Measurements from ENCODE around the gene NR1H2.
A peak's percentile ranks its signal among the peaks of the same experiment; 100 is the strongest.
"Not testable (repeated sequence)": the region's sequence is repeated elsewhere in the genome, so short reads cannot be mapped to it uniquely, and the experiment has no call there.

Gene NR1H2

DNA sequence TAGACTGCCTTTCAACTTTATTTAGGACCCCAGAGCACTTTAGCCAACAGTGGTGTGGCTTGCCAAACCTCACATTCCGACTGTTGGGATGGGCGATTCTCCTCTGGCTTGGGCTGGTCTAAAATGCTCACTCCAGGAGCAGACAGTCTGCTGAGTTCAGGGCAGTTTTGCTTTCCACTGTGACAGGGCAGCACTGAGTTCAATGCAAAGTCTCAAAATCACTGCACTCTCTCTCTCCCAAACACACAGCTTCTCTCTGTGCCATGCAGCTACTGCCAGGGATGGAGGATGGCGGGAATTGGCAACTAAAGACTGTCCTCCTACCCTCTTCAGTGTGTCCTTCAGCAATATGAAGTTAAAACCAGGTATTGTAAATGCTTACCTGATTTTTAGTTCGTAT, 24.0 kb upstream of the NR1H2 start:
- Histone ChIP-seq H3K27me3 (ENCODE audit: insufficient read depth, poor library complexity, severe bottlenecking) (no peaks in the 10 kb centered on the region), H3K27ac (replicated peaks) (no peak overlapping the region), H3K4me3 (replicated peaks; ENCODE audit: insufficient read depth, low read length) (no peak overlapping the region)
- DNase-seq (ENCODE audit: low read depth in 1 of 2, low spot score in 1 of 2) = no peak
- no peak for TF ChIP-seq SPI1 (IDR thresholded peaks at IDR 0.05; ENCODE audit: borderline replicate concordance, low read depth)
- TF ChIP-seq, protein P1, sequence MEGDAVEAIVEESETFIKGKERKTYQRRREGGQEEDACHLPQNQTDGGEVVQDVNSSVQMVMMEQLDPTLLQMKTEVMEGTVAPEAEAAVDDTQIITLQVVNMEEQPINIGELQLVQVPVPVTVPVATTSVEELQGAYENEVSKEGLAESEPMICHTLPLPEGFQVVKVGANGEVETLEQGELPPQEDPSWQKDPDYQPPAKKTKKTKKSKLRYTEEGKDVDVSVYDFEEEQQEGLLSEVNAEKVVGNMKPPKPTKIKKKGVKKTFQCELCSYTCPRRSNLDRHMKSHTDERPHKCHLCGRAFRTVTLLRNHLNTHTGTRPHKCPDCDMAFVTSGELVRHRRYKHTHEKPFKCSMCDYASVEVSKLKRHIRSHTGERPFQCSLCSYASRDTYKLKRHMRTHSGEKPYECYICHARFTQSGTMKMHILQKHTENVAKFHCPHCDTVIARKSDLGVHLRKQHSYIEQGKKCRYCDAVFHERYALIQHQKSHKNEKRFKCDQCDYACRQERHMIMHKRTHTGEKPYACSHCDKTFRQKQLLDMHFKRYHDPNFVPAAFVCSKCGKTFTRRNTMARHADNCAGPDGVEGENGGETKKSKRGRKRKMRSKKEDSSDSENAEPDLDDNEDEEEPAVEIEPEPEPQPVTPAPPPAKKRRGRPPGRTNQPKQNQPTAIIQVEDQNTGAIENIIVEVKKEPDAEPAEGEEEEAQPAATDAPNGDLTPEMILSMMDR (IDR thresholded peaks at IDR 0.05; ENCODE audit: insufficient read depth, low read length) = no peak

DNA sequence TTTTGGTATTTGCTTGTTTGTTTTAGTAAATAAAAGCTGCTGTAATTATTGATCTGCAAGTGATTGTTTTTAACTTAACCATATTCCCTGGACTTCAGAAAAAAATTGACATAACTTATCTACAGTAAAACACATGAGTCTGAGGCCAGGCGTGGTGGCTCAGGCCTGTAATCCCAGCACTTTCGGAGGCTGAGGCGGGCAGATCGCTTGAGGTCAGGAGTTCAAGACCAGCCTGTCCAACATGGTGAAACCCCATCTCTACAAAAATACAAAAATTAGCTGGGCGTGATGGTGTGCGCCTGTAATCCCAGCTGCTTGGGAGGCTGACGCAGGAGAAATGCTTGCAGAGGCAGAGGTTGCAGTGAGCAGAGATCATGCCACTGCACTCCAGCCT, 22.8 kb upstream of the NR1H2 start:
- peaks cover 10% of the 10 kb centered on the region for H3K27me3 ChIP-seq (ENCODE audit: insufficient read depth, poor library complexity, severe bottlenecking)

DNA sequence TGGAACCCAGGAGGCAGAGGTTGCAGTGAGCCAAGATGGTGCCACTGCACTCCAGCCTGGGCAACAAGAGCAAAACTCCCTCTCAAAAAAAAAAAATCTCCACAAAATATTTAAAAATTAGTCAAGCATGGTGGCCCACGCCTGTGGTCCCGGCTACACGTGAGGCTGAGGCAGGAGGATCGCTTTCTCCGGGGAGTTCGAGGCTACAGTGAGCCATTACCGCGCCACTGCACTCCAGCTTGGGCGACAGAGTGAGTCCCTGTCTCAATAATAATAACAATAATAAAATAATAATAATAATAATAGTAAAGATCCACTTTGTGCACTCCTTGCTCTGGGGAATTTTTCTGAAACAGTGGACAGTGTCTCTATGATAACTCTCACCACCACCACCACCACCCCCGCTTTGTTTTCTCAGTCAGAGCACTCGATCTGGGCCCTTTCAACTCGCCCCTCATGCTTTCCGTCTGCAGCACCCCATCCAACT, 19.5 kb upstream of the NR1H2 start:
- TF ChIP-seq, protein P2, sequence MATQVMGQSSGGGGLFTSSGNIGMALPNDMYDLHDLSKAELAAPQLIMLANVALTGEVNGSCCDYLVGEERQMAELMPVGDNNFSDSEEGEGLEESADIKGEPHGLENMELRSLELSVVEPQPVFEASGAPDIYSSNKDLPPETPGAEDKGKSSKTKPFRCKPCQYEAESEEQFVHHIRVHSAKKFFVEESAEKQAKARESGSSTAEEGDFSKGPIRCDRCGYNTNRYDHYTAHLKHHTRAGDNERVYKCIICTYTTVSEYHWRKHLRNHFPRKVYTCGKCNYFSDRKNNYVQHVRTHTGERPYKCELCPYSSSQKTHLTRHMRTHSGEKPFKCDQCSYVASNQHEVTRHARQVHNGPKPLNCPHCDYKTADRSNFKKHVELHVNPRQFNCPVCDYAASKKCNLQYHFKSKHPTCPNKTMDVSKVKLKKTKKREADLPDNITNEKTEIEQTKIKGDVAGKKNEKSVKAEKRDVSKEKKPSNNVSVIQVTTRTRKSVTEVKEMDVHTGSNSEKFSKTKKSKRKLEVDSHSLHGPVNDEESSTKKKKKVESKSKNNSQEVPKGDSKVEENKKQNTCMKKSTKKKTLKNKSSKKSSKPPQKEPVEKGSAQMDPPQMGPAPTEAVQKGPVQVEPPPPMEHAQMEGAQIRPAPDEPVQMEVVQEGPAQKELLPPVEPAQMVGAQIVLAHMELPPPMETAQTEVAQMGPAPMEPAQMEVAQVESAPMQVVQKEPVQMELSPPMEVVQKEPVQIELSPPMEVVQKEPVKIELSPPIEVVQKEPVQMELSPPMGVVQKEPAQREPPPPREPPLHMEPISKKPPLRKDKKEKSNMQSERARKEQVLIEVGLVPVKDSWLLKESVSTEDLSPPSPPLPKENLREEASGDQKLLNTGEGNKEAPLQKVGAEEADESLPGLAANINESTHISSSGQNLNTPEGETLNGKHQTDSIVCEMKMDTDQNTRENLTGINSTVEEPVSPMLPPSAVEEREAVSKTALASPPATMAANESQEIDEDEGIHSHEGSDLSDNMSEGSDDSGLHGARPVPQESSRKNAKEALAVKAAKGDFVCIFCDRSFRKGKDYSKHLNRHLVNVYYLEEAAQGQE (IDR thresholded peaks at IDR 0.05; ENCODE audit: insufficient replicate concordance, low read depth) = no peak
- TF ChIP-seq GABPA (IDR thresholded peaks at IDR 0.05; ENCODE audit: low read depth) = no peak
- TF ChIP-seq POLR2AphosphoS5 (IDR thresholded peaks at IDR 0.05; ENCODE audit: low read depth) = no peak
- TF ChIP-seq SPI1 (IDR thresholded peaks at IDR 0.05; ENCODE audit: borderline replicate concordance, low read depth) = no peak
- TF ChIP-seq, protein P1 (IDR thresholded peaks at IDR 0.05; ENCODE audit: insufficient read depth, low read length) = no peak
- no peak overlapping the region for H3K4me3 ChIP-seq (replicated peaks; ENCODE audit: insufficient read depth, low read length)
- DNase-seq (ENCODE audit: low read depth in 1 of 2, low spot score in 1 of 2) = no peak
- peaks cover 11% of the 10 kb centered on the region for H3K27me3 ChIP-seq (ENCODE audit: insufficient read depth, poor library complexity, severe bottlenecking)
- H3K27ac ChIP-seq (replicated peaks) = no peak overlapping the region

More for the DNA sequence above, 22.8 kb upstream of the NR1H2 start:
- not testable (repeated sequence) for H3K27ac ChIP-seq (replicated peaks); DNase-seq (ENCODE audit: low read depth in 1 of 2, low spot score in 1 of 2); H3K4me3 ChIP-seq (replicated peaks; ENCODE audit: insufficient read depth, low read length)

DNA sequence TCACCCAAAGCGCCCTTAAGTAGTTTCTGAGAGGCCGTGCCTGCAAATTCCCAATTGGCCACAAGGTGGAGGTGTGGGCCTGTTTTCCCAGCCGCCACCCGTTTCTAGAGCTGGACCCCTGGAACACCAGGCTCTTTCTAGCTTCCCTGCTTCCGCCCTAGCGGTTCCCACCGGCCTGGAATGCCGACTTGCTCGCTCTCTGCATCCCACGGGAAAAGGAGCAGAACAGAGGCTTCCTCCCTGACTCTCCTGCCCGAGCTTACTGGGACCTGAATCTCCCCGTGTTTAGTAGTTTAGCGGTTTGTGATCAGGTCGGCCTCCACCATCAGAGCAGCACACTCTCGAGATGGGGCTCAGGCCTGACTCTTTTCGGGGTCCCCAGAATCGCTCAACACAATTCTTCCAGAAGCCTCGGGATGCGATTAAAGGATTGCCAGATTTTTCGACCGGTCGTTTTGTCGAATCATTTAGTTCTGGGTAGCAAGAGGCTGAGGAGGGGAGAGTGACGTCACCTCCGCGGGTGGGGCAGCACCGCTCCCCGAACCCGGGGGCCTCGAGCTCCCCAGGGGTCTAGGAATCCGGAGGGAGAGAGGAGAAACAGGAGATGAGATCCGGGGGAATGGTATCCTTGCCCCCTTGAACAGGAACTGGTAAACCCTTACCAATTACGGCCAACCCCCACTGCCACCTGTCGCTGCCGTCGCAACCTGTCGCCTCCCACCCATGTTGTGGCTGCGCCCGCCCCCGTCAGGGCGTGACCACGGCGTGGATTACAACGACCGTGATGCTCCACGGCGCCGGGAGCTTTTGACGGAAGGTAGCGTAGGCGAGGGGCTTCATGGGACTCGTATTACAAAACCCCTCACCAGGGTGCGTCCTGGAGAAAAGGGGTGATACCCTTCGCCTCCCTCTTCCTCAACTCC, 18.8 kb upstream of the NR1H2 start:
- Histone ChIP-seq H3K27ac (replicated peaks) (no peak overlapping the region), H3K4me3 (replicated peaks; ENCODE audit: insufficient read depth, low read length) (peak overlapping the region; percentile 41)

More for the DNA sequence above, 18.8 kb upstream of the NR1H2 start:
- TF ChIP-seq, protein P2 (IDR thresholded peaks at IDR 0.05; ENCODE audit: insufficient replicate concordance, low read depth) = no peak
- TF ChIP-seq, protein P1 (IDR thresholded peaks at IDR 0.05; ENCODE audit: insufficient read depth, low read length) = peak; percentile 51
- DNase-seq (ENCODE audit: low read depth in 1 of 2, low spot score in 1 of 2) = peak in 1 of 2 experiments; percentile 50
- H3K27me3 ChIP-seq (ENCODE audit: insufficient read depth, poor library complexity, severe bottlenecking) = peaks cover 11% of the 10 kb centered on the region

Measured in HL-60 (cell line).